ENCODE measurements around the gene RIMKLB.

Gene RIMKLB

GRCh38 chr12:8822298-8822697 lies 124.5 kb downstream of the RIMKLB start, which contains the start of gene A2ML1:
TSS of gene A2ML1 (plus strand) at chr12:8822621. CDS start at chr12:8822652, 31 bp downstream.
- no peak for DNase-seq

GRCh38 chr12:8823565-8824300 lies 125.9 kb downstream of the RIMKLB start:
- no peak for DNase-seq

- DNase-seq = no peak
Measured at GRCh38 chr12:8827551-8828256, 129.9 kb downstream of the RIMKLB start.

- DNase-seq = no peak
Measured at GRCh38 chr12:8828257-8829124, 130.7 kb downstream of the RIMKLB start.

- no peak for DNase-seq
Measured at GRCh38 chr12:8829125-8829518, 131.3 kb downstream of the RIMKLB start.

- no peak for DNase-seq
Measured at GRCh38 chr12:8829621-8830020, 131.8 kb downstream of the RIMKLB start.

GRCh38 chr12:8831116-8831515 lies 133.3 kb downstream of the RIMKLB start:
- DNase-seq = no peak

GRCh38 chr12:8832500-8832899 lies 134.7 kb downstream of the RIMKLB start:
- DNase-seq = no peak

Measured in GOT3 (cell line).